GM12878 (cell line): ENCODE data around the gene CXXC5. TPM values are rescaled to one million over a fixed set of nuclear protein-coding genes. Genes with fewer than 3 reads are reported as not detected.

ENCODE experiments used
- ATAC-seq: fragments of 200-7000 bp; cut with Tn5 transposase; 3 replicates; pipeline ENCODE4 v1.9.1; 2020; ENCODE audit warnings: mild to moderate bottlenecking, moderate library complexity
- BruUV-seq: library from RNA; stranded (reverse); fragments of 400-500 nt; replicated peaks from 2 replicates; lab custom pipeline; 2021; lab: Mats Ljungman, UMichigan
- CTCF ChIA-PET: fragments of 300-600 bp; sonication (Branson Sonifier 250); formaldehyde crosslinking; extraction: SDS; loops from one replicate; lab custom pipeline; 2021; ENCODE audit warnings: inconsistent platforms; lab: Yijun Ruan, JAX
- POLR2A ChIA-PET: fragments of 350-600 bp; formaldehyde crosslinking; extraction: SDS; loops from one replicate; lab custom pipeline; 2021; ENCODE audit warnings: inconsistent platforms; lab: Charles Lee
- RAD21 ChIA-PET: fragments of 300-600 bp; sonication (Branson Sonifier 250); formaldehyde crosslinking; loops from one replicate; lab custom pipeline; 2023; ENCODE audit warnings: antibody characterized with exemption; ENCODE audit not compliant: unreplicated experiment; lab: Charles Lee
- SMC1A ChIA-PET: fragments of 300-600 bp; sonication (Branson Sonifier 250); formaldehyde crosslinking; loops from one replicate; lab custom pipeline; 2023; ENCODE audit not compliant: unreplicated experiment, uncharacterized antibody; lab: Charles Lee
- DNase-seq: peaks from one replicate; pipeline ENCODE4 v3.0.0-alpha.2; 2011; ENCODE audit warnings: low read depth, low spot score
- FAIRE-seq: peaks from 3 replicates; lab custom pipeline; 2011; peaks lifted over from hg19 to GRCh38; lab: Jason Lieb, UNC
- H2AFZ ChIP-seq: 2 replicates; pipeline ENCODE4 v1.6.0; 2011; ENCODE audit warnings: low read depth, low read length, control low read depth; ENCODE audit not compliant: control insufficient read depth
- H3K27ac ChIP-seq: 2 replicates; pipeline ENCODE4 v1.5.1; 2011; ENCODE audit warnings: control low read depth; ENCODE audit not compliant: control insufficient read depth, insufficient read depth
- H3K27me3 ChIP-seq, 2 experiments: replicated peaks in 1 of 2; 2 replicates each; pipeline versions ENCODE4 v1.6.0 to v1.6.1; 2011; ENCODE audit warnings: low read length in 1 of 2; ENCODE audit not compliant: control insufficient read depth in 2 of 2, insufficient read depth in 2 of 2
- H3K36me3 ChIP-seq, 2 experiments: 2 replicates each; pipeline ENCODE4 v1.5.1; 2011; ENCODE audit warnings: low read length in 1 of 2; ENCODE audit not compliant: control insufficient read depth in 2 of 2, insufficient read depth in 2 of 2
- H3K4me1 ChIP-seq: 2 replicates; pipeline ENCODE4 v1.6.1; 2011; ENCODE audit warnings: mild to moderate bottlenecking, low read length, moderate library complexity, mixed read lengths; ENCODE audit not compliant: control insufficient read depth, insufficient read depth
- H3K4me2 ChIP-seq: 2 replicates; pipeline ENCODE4 v1.6.0; 2011; ENCODE audit warnings: control low read depth; ENCODE audit not compliant: control insufficient read depth, insufficient read depth
- H3K4me3 ChIP-seq: fragments of 200-600 bp; sonication (generic); 2 replicates; pipeline ENCODE4 v1.5.1; 2016
- H3K79me2 ChIP-seq: 2 replicates; pipeline ENCODE4 v1.6.0; 2011; ENCODE audit warnings: low read length; ENCODE audit not compliant: control insufficient read depth, insufficient read depth
- H3K9ac ChIP-seq: 2 replicates; pipeline ENCODE4 v1.8.0; 2011; ENCODE audit warnings: low read length, control low read depth, mixed read lengths; ENCODE audit not compliant: control insufficient read depth, insufficient read depth
- H3K9me3 ChIP-seq: replicated peaks from 3 replicates; pipeline ENCODE4 v1.5.1; 2011; ENCODE audit warnings: mild to moderate bottlenecking, low read length; ENCODE audit not compliant: control insufficient read depth, insufficient read depth
- H4K20me1 ChIP-seq: 2 replicates; pipeline ENCODE4 v1.6.0; 2011; ENCODE audit not compliant: control insufficient read depth, insufficient read depth
- BCLAF1 ChIP-seq: fragments of 450-650 bp; IDR thresholded peaks from 2 replicates; pipeline ENCODE4 v1.6.1; 2017; ENCODE audit warnings: antibody characterized with exemption, mild to moderate bottlenecking, moderate library complexity
- CBX3 ChIP-seq: fragments of 200-600 bp; sonication (generic); IDR thresholded peaks from 2 replicates; pipeline ENCODE4 v1.6.1; 2016; ENCODE audit warnings: low read depth, borderline replicate concordance
- DPF2 ChIP-seq: fragments of 450-650 bp; IDR thresholded peaks from 2 replicates; pipeline ENCODE4 v1.6.1; 2017; ENCODE audit warnings: mild to moderate bottlenecking
- IRF3 ChIP-seq: fragments of 450-650 bp; IDR thresholded peaks from 2 replicates; pipeline ENCODE4 v1.6.1; 2014; ENCODE audit warnings: mild to moderate bottlenecking
- LARP7 ChIP-seq: fragments of 450-650 bp; IDR thresholded peaks from 2 replicates; pipeline ENCODE4 v1.6.1; 2017; ENCODE audit warnings: mild to moderate bottlenecking
- MEF2A ChIP-seq: IDR thresholded peaks from 2 replicates; pipeline ENCODE4 v1.6.1; 2011; ENCODE audit warnings: low read depth, mild to moderate bottlenecking, low read length, moderate library complexity; ENCODE audit not compliant: insufficient read depth
- NKRF ChIP-seq: fragments of 450-650 bp; conservative IDR thresholded peaks from 2 replicates; pipeline ENCODE4 v1.6.1; 2017; ENCODE audit warnings: mild to moderate bottlenecking, moderate library complexity
- PAX5 ChIP-seq: IDR thresholded peaks from 2 replicates; pipeline ENCODE4 v1.6.1; 2011; ENCODE audit warnings: low read depth, low read length, borderline replicate concordance
- POLR2A ChIP-seq: IDR thresholded peaks from 2 replicates; pipeline ENCODE4 v1.6.1; 2011; ENCODE audit warnings: low read depth, mild to moderate bottlenecking, low read length
- RELB ChIP-seq: fragments of 450-650 bp; IDR thresholded peaks from 2 replicates; pipeline ENCODE4 v1.6.1; 2017; ENCODE audit warnings: low read depth, mild to moderate bottlenecking, moderate library complexity
- SMC3 ChIP-seq: IDR thresholded peaks from 2 replicates; pipeline ENCODE4 v1.6.1; 2011; ENCODE audit warnings: low read length, improper control_type of control experiment, borderline replicate concordance
- SP1 ChIP-seq: IDR thresholded peaks from one replicate; pipeline ENCODE4 v1.6.1; 2011; ENCODE audit warnings: low read depth, low read length
- TCF12 ChIP-seq: IDR thresholded peaks from 2 replicates; pipeline ENCODE4 v1.6.1; 2011; ENCODE audit warnings: low read depth, mild to moderate bottlenecking, low read length
- WGBS: methylation state at CpG from one replicate; pipeline ENCODE4 v1.1.6; 2016; ENCODE audit warnings: low lambda C conversion rate; ENCODE audit not compliant: insufficient replicate concordance, insufficient coverage; ENCODE audit errors: missing lambda C conversion rate; 5-methylcytosine and 5-hydroxymethylcytosine counted together
- in situ Hi-C: fragments of 300-500 bp; cut with MboI; formaldehyde crosslinking; loops from 9 replicates; pipeline ENCODE4 v1.14.3; 2018; ENCODE audit warnings: mixed read lengths
- intact Hi-C: fragments of 100-400 bp; cut with micrococcal nuclease; formaldehyde crosslinking; loops from one replicate; pipeline ENCODE4 v1.14.2; 2022; ENCODE audit not compliant: unreplicated experiment
- polyA plus RNA-seq, 11 experiments: library from polyadenylated mRNA; depleted of rRNA in 4 of 11; unstranded in 6 of 11; stranded (reverse) in 5 of 11; fragments of >200 nt; fragmentation: Nextera tagmentation in 4 of 11; fragmentation: Illumina TruSeq in 1 of 11; extraction: Ambion mirVana in 4 of 11; extraction: Trizol in 1 of 11; gene quantifications; 1 replicate in 1 of 11; 2 replicates in 10 of 11; pipeline versions ENCODE4 v1.2.1 to v1.2.3, GENCODE V29; 2011 to 2016; ENCODE audit warnings: inconsistent platforms in 2 of 11, missing spikeins in 2 of 11, low read depth in 1 of 11
- total RNA-seq, 4 experiments: library from RNA; depleted of rRNA in 3 of 4; stranded (reverse); fragments of >200 nt in 3 of 4; fragmentation: Illumina TruSeq in 1 of 4; extraction: Trizol in 1 of 4; gene quantifications; 2 replicates each; pipeline versions ENCODE4 v1.2.1 to v1.2.3, GENCODE V29; 2013 to 2021

CXXC5 gene
- total and polyA plus RNA-seq, 10 of the 15 experiments (the other 5 are each of a cell fraction or from before 2014, with no cell fraction given) = 1.8 to 90.8 (median 40.7) TPM

- TF ChIP-seq IRF3 (peak; percentile 63), CBX3 (no peak)
These were observed 10.6 kb upstream of the CXXC5 start (continued) for GRCh38 chr5:139637438-139638089.

GRCh38 chr5:139638090-139638735, 9.9 kb upstream of the CXXC5 start:
- POLR2A ChIA-PET = interaction anchor here (0.6 to 9.8 kb wide), 14 partner anchors 8 to 472 kb away, joined by 3 to 163 read pairs (median 7); partner anchors contain the start of gene CXXC5
- peak overlapping the region; percentile 98 for H3K4me2 ChIP-seq
- peak; percentile 39 for ATAC-seq
- DNase-seq = no peak
- peak overlapping the region; percentile 76 for H3K9ac ChIP-seq
- no peaks in the 10 kb centered on the region for H3K9me3 ChIP-seq
- H4K20me1 ChIP-seq = no peaks in the 10 kb centered on the region
- CTCF ChIA-PET = interaction anchor here (0.6 to 9.9 kb wide), 12 partner anchors 13 to 445 kb away, joined by 3 to 335 read pairs (median 8); partner anchors contain the start of gene CXXC5
- BruUV-seq = no TSS peak
- no peaks in the 10 kb centered on the region for H3K27me3 ChIP-seq
- RAD21 ChIA-PET = interaction anchor here (0.7 to 9.2 kb wide), 15 partner anchors 10 to 218 kb away, joined by 3 to 265 read pairs (median 6); partner anchors contain the start of gene CXXC5
- in situ Hi-C loops = no loop called here
- H3K4me1 ChIP-seq = peaks cover 55% of the 10 kb centered on the region
- peak overlapping the region; percentile 67 for H3K4me3 ChIP-seq
- peaks cover 4% of the 10 kb centered on the region for H3K79me2 ChIP-seq
- H2AFZ ChIP-seq = peak overlapping the region; percentile 26; the same call in 1 of the 2 replicates
- intact Hi-C loops = loop anchor here (5.0 to 10.0 kb wide), 3 partner anchors 109 to 327 kb away; no protein-coding TSS in a partner anchor
- no peaks in the 10 kb centered on the region for H3K36me3 ChIP-seq
- peak overlapping the region; percentile 97 for H3K27ac ChIP-seq
- 2% methylated on average over 22 of the region's 23 CpGs for WGBS
- SMC1A ChIA-PET = interaction anchor here (0.7 to 12.2 kb wide), 11 partner anchors 13 to 127 kb away, joined by 3 to 212 read pairs (median 28); partner anchors contain the start of gene CXXC5
- no peak for FAIRE-seq
- TF ChIP-seq POLR2A = peak; percentile 68
- no peak for TF ChIP-seq SMC3
- TF ChIP-seq LARP7 = peak; percentile 41; the same call in 1 of the 2 replicates
- no peak for TF ChIP-seq NKRF
- peak; percentile 84 for TF ChIP-seq SP1
- peak; percentile 28; the same call in 1 of the 2 replicates for TF ChIP-seq RELB
- no peak for TF ChIP-seq PAX5
- no peak for TF ChIP-seq DPF2
- no peak for TF ChIP-seq MEF2A
- no peak for TF ChIP-seq BCLAF1
- peak; percentile 62 for TF ChIP-seq TCF12
